IPS-18a (cell line): ENCODE measurements around the gene PCSK2.

Experiments used
- H3K27ac ChIP-seq: one replicate; pipeline ENCODE4 v1.5.1; 2013; ENCODE audit warnings: low read length
- H3K27me3 ChIP-seq: one replicate; pipeline ENCODE4 v1.6.1; 2013; ENCODE audit warnings: mild to moderate bottlenecking, low read length; ENCODE audit not compliant: control insufficient read depth, insufficient read depth
- H3K36me3 ChIP-seq: one replicate; pipeline ENCODE4 v1.6.1; 2013; ENCODE audit warnings: low read depth, low read length; ENCODE audit not compliant: control insufficient read depth
- H3K4me1 ChIP-seq: one replicate; pipeline ENCODE4 v1.6.1; 2013; ENCODE audit warnings: low read depth, low read length; ENCODE audit not compliant: control insufficient read depth
- H3K4me3 ChIP-seq: one replicate; pipeline ENCODE4 v1.5.1; 2013; ENCODE audit warnings: low read length
- H3K9ac ChIP-seq: one replicate; pipeline ENCODE4 v1.6.1; 2013; ENCODE audit warnings: mild to moderate bottlenecking, low read length, moderate library complexity
- H3K9me3 ChIP-seq: one replicate; pipeline ENCODE4 v1.6.1; 2013; ENCODE audit warnings: low read depth, low read length; ENCODE audit not compliant: control insufficient read depth

PCSK2 gene

GRCh38 chr20:17377231-17377630 lies 150.4 kb downstream of the PCSK2 start:
- Histone ChIP-seq H3K4me1 (peaks cover 5% of the 10 kb centered on the region), H3K9me3 (no peaks in the 10 kb centered on the region), H3K36me3 (no peaks in the 10 kb centered on the region), H3K4me3 (no peak overlapping the region), H3K9ac (no peak overlapping the region), H3K27ac (no peak overlapping the region), H3K27me3 (no peaks in the 10 kb centered on the region)

- no peaks in the 10 kb centered on the region for H3K27me3 ChIP-seq
- peaks cover 5% of the 10 kb centered on the region for H3K4me1 ChIP-seq
- H3K9me3 ChIP-seq, result no peaks in the 10 kb centered on the region
- H3K4me3 ChIP-seq, result no peak overlapping the region
- no peaks in the 10 kb centered on the region for H3K36me3 ChIP-seq
- no peak overlapping the region for H3K9ac ChIP-seq
- H3K27ac ChIP-seq, result no peak overlapping the region
Measured at GRCh38 chr20:17379651-17380050, 152.8 kb downstream of the PCSK2 start.

GRCh38 chr20:17380801-17381200 lies 154.0 kb downstream of the PCSK2 start:
- H3K4me3 ChIP-seq, result no peak overlapping the region
- H3K36me3 ChIP-seq, result no peaks in the 10 kb centered on the region
- H3K9me3 ChIP-seq, result no peaks in the 10 kb centered on the region
- peaks cover 5% of the 10 kb centered on the region for H3K4me1 ChIP-seq
- H3K9ac ChIP-seq, result no peak overlapping the region
- H3K27me3 ChIP-seq, result no peaks in the 10 kb centered on the region
- no peak overlapping the region for H3K27ac ChIP-seq

GRCh38 chr20:17381724-17382123 lies 154.9 kb downstream of the PCSK2 start:
- Histone ChIP-seq H3K4me3 (no peak overlapping the region), H3K27me3 (no peaks in the 10 kb centered on the region), H3K4me1 (peaks cover 5% of the 10 kb centered on the region), H3K36me3 (no peaks in the 10 kb centered on the region), H3K9me3 (no peaks in the 10 kb centered on the region), H3K9ac (no peak overlapping the region), H3K27ac (no peak overlapping the region)

GRCh38 chr20:17385798-17386197 lies 159.0 kb downstream of the PCSK2 start:
- Histone ChIP-seq H3K9me3 (no peaks in the 10 kb centered on the region), H3K9ac (no peak overlapping the region)

GRCh38 chr20:17390655-17391054 lies 163.8 kb downstream of the PCSK2 start:
- H3K27me3 ChIP-seq, result no peaks in the 10 kb centered on the region

More at GRCh38 chr20:17385798-17386197, 159.0 kb downstream of the PCSK2 start:
- H3K4me1 ChIP-seq, result no peaks in the 10 kb centered on the region
- no peaks in the 10 kb centered on the region for H3K36me3 ChIP-seq
- no peaks in the 10 kb centered on the region for H3K27me3 ChIP-seq
- H3K27ac ChIP-seq, result no peak overlapping the region
- H3K4me3 ChIP-seq, result no peak overlapping the region

GRCh38 chr20:17391127-17391771 lies 164.4 kb downstream of the PCSK2 start:
- no peaks in the 10 kb centered on the region for H3K9me3 ChIP-seq
- H3K27ac ChIP-seq, result no peak overlapping the region
- H3K36me3 ChIP-seq, result no peaks in the 10 kb centered on the region
- H3K27me3 ChIP-seq, result no peaks in the 10 kb centered on the region
- no peak overlapping the region for H3K9ac ChIP-seq
- H3K4me1 ChIP-seq, result no peaks in the 10 kb centered on the region
- no peak overlapping the region for H3K4me3 ChIP-seq

More at GRCh38 chr20:17390655-17391054, 163.8 kb downstream of the PCSK2 start:
- Histone ChIP-seq H3K27ac (no peak overlapping the region), H3K9me3 (no peaks in the 10 kb centered on the region), H3K36me3 (no peaks in the 10 kb centered on the region), H3K4me1 (no peaks in the 10 kb centered on the region), H3K4me3 (no peak overlapping the region), H3K9ac (no peak overlapping the region)

- Histone ChIP-seq H3K9me3 (no peaks in the 10 kb centered on the region), H3K27me3 (no peaks in the 10 kb centered on the region), H3K4me3 (no peak overlapping the region), H3K27ac (no peak overlapping the region), H3K36me3 (no peaks in the 10 kb centered on the region), H3K9ac (no peak overlapping the region), H3K4me1 (no peaks in the 10 kb centered on the region)
Measured at GRCh38 chr20:17394411-17394810, 167.6 kb downstream of the PCSK2 start.

GRCh38 chr20:17395729-17396128 lies 168.9 kb downstream of the PCSK2 start:
- Histone ChIP-seq H3K9ac (no peak overlapping the region), H3K4me1 (no peaks in the 10 kb centered on the region), H3K9me3 (no peaks in the 10 kb centered on the region), H3K27me3 (no peaks in the 10 kb centered on the region), H3K36me3 (no peaks in the 10 kb centered on the region), H3K27ac (no peak overlapping the region), H3K4me3 (no peak overlapping the region)

- no peaks in the 10 kb centered on the region for H3K4me1 ChIP-seq
- H3K27ac ChIP-seq, result no peak overlapping the region
- no peaks in the 10 kb centered on the region for H3K9me3 ChIP-seq
- no peaks in the 10 kb centered on the region for H3K36me3 ChIP-seq
- no peak overlapping the region for H3K4me3 ChIP-seq
- H3K27me3 ChIP-seq, result no peaks in the 10 kb centered on the region
- H3K9ac ChIP-seq, result no peak overlapping the region
Measured at GRCh38 chr20:17399303-17399985, 172.6 kb downstream of the PCSK2 start.

- Histone ChIP-seq H3K27me3 (no peaks in the 10 kb centered on the region), H3K4me1 (no peaks in the 10 kb centered on the region), H3K9me3 (no peaks in the 10 kb centered on the region), H3K9ac (no peak overlapping the region), H3K4me3 (no peak overlapping the region), H3K27ac (no peak overlapping the region), H3K36me3 (no peaks in the 10 kb centered on the region)
Measured at GRCh38 chr20:17403461-17403860, 176.6 kb downstream of the PCSK2 start.

- no peak overlapping the region for H3K9ac ChIP-seq
- H3K4me3 ChIP-seq, result no peak overlapping the region
- H3K36me3 ChIP-seq, result no peaks in the 10 kb centered on the region
- H3K9me3 ChIP-seq, result no peaks in the 10 kb centered on the region
- H3K27me3 ChIP-seq, result no peaks in the 10 kb centered on the region
- no peaks in the 10 kb centered on the region for H3K4me1 ChIP-seq
- no peak overlapping the region for H3K27ac ChIP-seq
Measured at GRCh38 chr20:17406051-17406590, 179.3 kb downstream of the PCSK2 start.
